IMR-90 (cell line): ENCODE measurements around the gene SPINK14. TPM values are rescaled to one million over a fixed set of nuclear protein-coding genes. Genes with fewer than 3 reads are reported as not detected.

ENCODE experiments used
- ATAC-seq: fragments of 200-7000 bp; cut with Tn5 transposase; 2 replicates; pipeline ENCODE4 v1.9.1; 2020; ENCODE audit warnings: low read depth, mild to moderate bottlenecking, moderate library complexity
- BruUV-seq: library from RNA; stranded (reverse); fragments of 400-500 nt; replicated peaks from 2 replicates; lab custom pipeline; 2021; lab: Mats Ljungman, UMichigan
- CTCF ChIA-PET: fragments of 300-600 bp; formaldehyde crosslinking; extraction: SDS; loops from one replicate; lab custom pipeline; 2021; ENCODE audit warnings: antibody characterized with exemption; lab: Yijun Ruan, JAX
- POLR2A ChIA-PET: fragments of 300-600 bp; sonication (Branson Sonifier 250); formaldehyde crosslinking; loops from one replicate; lab custom pipeline; 2022; ENCODE audit warnings: antibody characterized with exemption; ENCODE audit not compliant: unreplicated experiment; lab: Charles Lee
- DNase-seq: peaks from one replicate; pipeline ENCODE4 v3.0.0; 2013
- H2AFZ ChIP-seq: replicated peaks from 2 replicates; pipeline ENCODE3; 2013; ENCODE audit warnings: low read length, mild to moderate bottlenecking; ENCODE audit not compliant: poor library complexity
- H2AK5ac ChIP-seq: 2 replicates; pipeline ENCODE4 v1.6.1; 2013; ENCODE audit warnings: low read depth, low read length, inconsistent platforms
- H2AK9ac ChIP-seq: replicated peaks from 2 replicates; pipeline ENCODE3; 2013; ENCODE audit warnings: mild to moderate bottlenecking, low read depth, low read length, moderate library complexity; ENCODE audit not compliant: poor library complexity
- H2BK120ac ChIP-seq: 2 replicates; pipeline ENCODE4 v1.6.1; 2013; ENCODE audit warnings: low read depth, low read length, inconsistent platforms
- H2BK15ac ChIP-seq: 3 replicates; pipeline ENCODE4 v1.6.1; 2013; ENCODE audit warnings: low read depth, low read length, inconsistent platforms
- H2BK20ac ChIP-seq: 2 replicates; pipeline ENCODE4 v1.6.1; 2013; ENCODE audit warnings: low read depth, mild to moderate bottlenecking, inconsistent platforms, low read length, moderate library complexity
- H2BK5ac ChIP-seq: 2 replicates; pipeline ENCODE4 v1.6.1; 2013; ENCODE audit warnings: mild to moderate bottlenecking, low read depth, low read length, inconsistent platforms; ENCODE audit not compliant: poor library complexity, severe bottlenecking
- H3K14ac ChIP-seq: replicated peaks from 2 replicates; pipeline ENCODE4 v1.6.1; 2013; ENCODE audit warnings: low read depth, low read length, inconsistent platforms
- H3K18ac ChIP-seq: 2 replicates; pipeline ENCODE4 v1.6.1; 2013; ENCODE audit warnings: low read depth, low read length, control low read depth
- H3K23ac ChIP-seq: 2 replicates; pipeline ENCODE4 v1.6.1; 2013; ENCODE audit warnings: low read depth, low read length, inconsistent platforms
- H3K27ac ChIP-seq: 2 replicates; pipeline ENCODE4 v1.5.1; 2013; ENCODE audit warnings: mild to moderate bottlenecking, control low read depth, low read length; ENCODE audit not compliant: insufficient read depth
- H3K27me3 ChIP-seq: 2 replicates; pipeline ENCODE4 v1.6.1; 2013; ENCODE audit warnings: low read length; ENCODE audit not compliant: control insufficient read depth, insufficient read depth
- H3K36me3 ChIP-seq: 2 replicates; pipeline ENCODE4 v1.6.1; 2013; ENCODE audit warnings: low read length, mixed read lengths; ENCODE audit not compliant: control insufficient read depth, insufficient read depth
- H3K4ac ChIP-seq: 2 replicates; pipeline ENCODE4 v1.6.1; 2013; ENCODE audit warnings: low read depth, low read length, inconsistent platforms
- H3K4me1 ChIP-seq: 2 replicates; pipeline ENCODE4 v1.6.1; 2013; ENCODE audit warnings: low read length, mixed read lengths; ENCODE audit not compliant: control insufficient read depth, insufficient read depth
- H3K4me2 ChIP-seq: 2 replicates; pipeline ENCODE4 v1.6.1; 2013; ENCODE audit warnings: low read depth, mild to moderate bottlenecking, control low read depth, low read length, moderate library complexity
- H3K4me3 ChIP-seq: 2 replicates; pipeline ENCODE4 v1.5.1; 2013; ENCODE audit warnings: low read depth, mild to moderate bottlenecking, control low read depth, low read length, moderate library complexity; ENCODE audit not compliant: insufficient read depth
- H3K56ac ChIP-seq: 2 replicates; pipeline ENCODE4 v1.6.1; 2013; ENCODE audit warnings: low read length, inconsistent platforms; ENCODE audit not compliant: insufficient read depth; ENCODE audit errors: extremely low read depth
- H3K79me1 ChIP-seq, 2 experiments: 2 replicates each; pipeline ENCODE4 v1.6.1; 2013; ENCODE audit warnings: low read length in 2 of 2, inconsistent platforms in 1 of 2, low read depth in 1 of 2
- H3K9ac ChIP-seq: 2 replicates; pipeline ENCODE4 v1.6.1; 2013; ENCODE audit warnings: low read depth, low read length, control low read depth
- H3K9me1 ChIP-seq: 2 replicates; pipeline ENCODE4 v1.6.1; 2013; ENCODE audit warnings: low read length, inconsistent platforms; ENCODE audit not compliant: insufficient read depth
- H3K9me3 ChIP-seq: 2 replicates; pipeline ENCODE4 v1.6.1; 2013; ENCODE audit warnings: low read length; ENCODE audit not compliant: control insufficient read depth, insufficient read depth
- H4K20me1 ChIP-seq: 2 replicates; pipeline ENCODE4 v1.6.1; 2013; ENCODE audit warnings: low read length, inconsistent platforms; ENCODE audit not compliant: insufficient read depth
- H4K5ac ChIP-seq: 2 replicates; pipeline ENCODE4 v1.6.1; 2013; ENCODE audit warnings: mild to moderate bottlenecking, low read depth, low read length, control low read depth
- H4K8ac ChIP-seq, 2 experiments: 2 replicates each; pipeline ENCODE4 v1.6.1; 2013; ENCODE audit warnings: low read depth in 2 of 2, low read length in 2 of 2, control low read depth in 1 of 2, inconsistent platforms in 1 of 2
- H4K91ac ChIP-seq: 2 replicates; pipeline ENCODE4 v1.6.1; 2013; ENCODE audit warnings: low read depth, low read length, inconsistent platforms; ENCODE audit not compliant: insufficient read depth
- CTCF ChIP-seq: conservative IDR thresholded peaks from 2 replicates; pipeline ENCODE4 v1.5.1; 2012; ENCODE audit warnings: mild to moderate bottlenecking, low read depth, low read length, improper control_type of control experiment
- RAD21 ChIP-seq: IDR thresholded peaks from 2 replicates; pipeline ENCODE4 v1.6.1; 2012; ENCODE audit warnings: low read length, improper control_type of control experiment
- WGBS, 2 experiments: methylation state at CpG; one replicate each; pipeline versions ENCODE4 v1.1.5 to v1.1.7; 2013; ENCODE audit warnings: missing lambda C conversion rate in 2 of 2; ENCODE audit not compliant: insufficient read length in 1 of 2; ENCODE audit errors: extremely low coverage in 2 of 2; 5-methylcytosine and 5-hydroxymethylcytosine counted together
- dilution Hi-C: fragments of 300-500 bp; cut with HindIII; formaldehyde crosslinking; loops from one replicate; pipeline ENCODE4 v1.14.3; 2018; ENCODE audit warnings: low sequenced_read_pairs; ENCODE audit not compliant: unreplicated experiment
- in situ Hi-C: fragments of 300-500 bp; cut with MboI; formaldehyde crosslinking; loops from 3 replicates; pipeline ENCODE4 v1.14.3; 2019; ENCODE audit warnings: low sequenced_read_pairs, inconsistent platforms, mixed read lengths
- intact Hi-C: fragments of 100-400 bp; cut with micrococcal nuclease; formaldehyde crosslinking; loops from 2 replicates; pipeline ENCODE4 v1.10.0; 2022
- polyA plus RNA-seq, 3 experiments: library from polyadenylated mRNA; depleted of rRNA; stranded (reverse); fragments of >200 nt; gene quantifications; 2 replicates each; pipeline ENCODE4 v1.2.3, GENCODE V29; 2012; ENCODE audit warnings: low replicate concordance in 1 of 3
- total RNA-seq: library from RNA; depleted of rRNA; stranded (reverse); fragments of >200 nt; gene quantifications from 2 replicates; pipeline ENCODE4 v1.2.3, GENCODE V29; 2012

The SPINK14 gene
- total and polyA plus RNA-seq, 2 of the 4 experiments (the other 2 are of a cell fraction), result not detected

GRCh38 chr5:148120317-148120716, 48.0 kb upstream of the SPINK14 start:
- H4K91ac ChIP-seq, result no peak overlapping the region
- no peak for TF ChIP-seq CTCF
- no peak for TF ChIP-seq RAD21
- no peaks in the 10 kb centered on the region for H3K27me3 ChIP-seq
- no peak overlapping the region for H2AK5ac ChIP-seq
- H4K20me1 ChIP-seq, result no peaks in the 10 kb centered on the region
- no peak overlapping the region for H4K8ac ChIP-seq
- H4K5ac ChIP-seq, result no peak overlapping the region
- H3K9ac ChIP-seq, result no peak overlapping the region
- H2AFZ ChIP-seq, result no peak overlapping the region
- H2BK15ac ChIP-seq, result no peak overlapping the region
- no peaks in the 10 kb centered on the region for H3K9me3 ChIP-seq
- H3K36me3 ChIP-seq, result no peaks in the 10 kb centered on the region
- intact Hi-C loops (loop anchor here (5.0 to 10.0 kb wide), 3 partner anchors 168 to 263 kb away; no protein-coding TSS in a partner anchor), in situ Hi-C loops (no loop called here), dilution Hi-C loops (no loop called here)
- DNase-seq (no peak), ATAC-seq (no peak)
- no peaks in the 10 kb centered on the region for H3K4me1 ChIP-seq
- H3K4ac ChIP-seq, result no peak overlapping the region
- ChIA-PET POLR2A (no interaction called here), CTCF (no interaction called here)
- H2AK9ac ChIP-seq, result no peak overlapping the region
- no peak overlapping the region for H2BK120ac ChIP-seq
- no peak overlapping the region for H3K14ac ChIP-seq
- no peak overlapping the region for H3K27ac ChIP-seq
- WGBS, 2 experiments, result no CpG with 5 or more reads among the region's 3 CpGs
- H3K23ac ChIP-seq, result no peak overlapping the region
- H3K4me2 ChIP-seq, result no peak overlapping the region
- no peaks in the 10 kb centered on the region for H3K9me1 ChIP-seq
- H3K4me3 ChIP-seq, result no peak overlapping the region
- no peak overlapping the region for H2BK20ac ChIP-seq
- H3K18ac ChIP-seq, result no peak overlapping the region
- no peaks in the 10 kb centered on the region for H3K79me1 ChIP-seq
- no peak overlapping the region for H2BK5ac ChIP-seq
- no peak overlapping the region for H3K56ac ChIP-seq
- no TSS peak for BruUV-seq
